ENCODE measurements around the gene GYPE.
"Not testable (repeated sequence)": the region's sequence is repeated elsewhere in the genome, so short reads cannot be mapped to it uniquely, and the experiment has no call there.

DNA sequence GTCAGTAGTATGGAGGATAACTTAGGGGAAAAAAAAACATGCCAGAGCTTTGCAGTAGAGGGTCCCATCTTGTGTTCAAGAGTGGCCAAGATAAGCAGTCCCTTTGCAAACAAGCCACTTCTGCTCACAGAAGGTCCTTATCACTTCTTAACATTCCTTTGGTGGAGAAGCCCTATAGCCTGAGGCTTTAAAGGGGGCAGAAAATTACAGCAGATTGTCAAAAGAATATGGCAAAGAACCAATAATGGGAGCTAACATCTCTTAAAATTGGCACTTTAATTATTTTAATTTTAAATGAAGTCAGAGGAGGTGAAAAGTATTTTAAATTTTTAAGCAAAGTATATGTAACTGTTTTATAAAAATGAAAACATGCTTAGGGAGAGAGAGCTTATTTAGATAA is 20.4 kb downstream of the GYPE start:
- TF ChIP-seq CTCF, POLR2A (IDR thresholded peaks at IDR 0.05): not testable (repeated sequence)

All from lower leg skin (tissue), 3 donors.